ENCODE measurements around the gene ANXA9.

Gene ANXA9

DNA sequence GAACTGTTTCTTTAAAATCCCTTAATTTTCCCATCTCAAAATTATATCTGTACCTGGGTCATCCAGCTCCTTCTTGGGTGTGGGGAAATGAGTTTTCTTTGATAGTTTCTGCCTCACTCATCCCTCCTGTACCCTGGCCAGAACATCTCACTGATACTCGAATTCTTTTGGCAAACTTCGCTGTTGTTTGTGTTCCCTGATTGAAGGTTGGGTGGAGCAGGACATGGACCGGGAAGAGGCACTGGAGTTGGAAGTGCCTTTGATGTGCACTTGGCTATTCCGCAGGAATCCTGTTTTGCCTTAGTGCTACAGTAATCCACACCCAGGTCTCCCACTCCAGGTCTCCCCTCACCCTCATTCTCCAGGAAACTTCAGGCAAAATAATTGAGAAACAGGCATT lies 13.4 kb downstream of the ANXA9 start:
- TF ChIP-seq FOXM1 (IDR thresholded peaks at IDR 0.05; ENCODE audit: borderline replicate concordance, low read depth) (no peak), YY1 (IDR thresholded peaks at IDR 0.05; ENCODE audit: low read depth) (no peak), TAF1 (IDR thresholded peaks at IDR 0.05; ENCODE audit: low read depth) (no peak), NFIC (IDR thresholded peaks at IDR 0.05) (no peak)
- TF ChIP-seq, protein P1, sequence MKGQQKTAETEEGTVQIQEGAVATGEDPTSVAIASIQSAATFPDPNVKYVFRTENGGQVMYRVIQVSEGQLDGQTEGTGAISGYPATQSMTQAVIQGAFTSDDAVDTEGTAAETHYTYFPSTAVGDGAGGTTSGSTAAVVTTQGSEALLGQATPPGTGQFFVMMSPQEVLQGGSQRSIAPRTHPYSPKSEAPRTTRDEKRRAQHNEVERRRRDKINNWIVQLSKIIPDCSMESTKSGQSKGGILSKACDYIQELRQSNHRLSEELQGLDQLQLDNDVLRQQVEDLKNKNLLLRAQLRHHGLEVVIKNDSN (IDR thresholded peaks at IDR 0.05): no peak
- TF ChIP-seq, protein P2, sequence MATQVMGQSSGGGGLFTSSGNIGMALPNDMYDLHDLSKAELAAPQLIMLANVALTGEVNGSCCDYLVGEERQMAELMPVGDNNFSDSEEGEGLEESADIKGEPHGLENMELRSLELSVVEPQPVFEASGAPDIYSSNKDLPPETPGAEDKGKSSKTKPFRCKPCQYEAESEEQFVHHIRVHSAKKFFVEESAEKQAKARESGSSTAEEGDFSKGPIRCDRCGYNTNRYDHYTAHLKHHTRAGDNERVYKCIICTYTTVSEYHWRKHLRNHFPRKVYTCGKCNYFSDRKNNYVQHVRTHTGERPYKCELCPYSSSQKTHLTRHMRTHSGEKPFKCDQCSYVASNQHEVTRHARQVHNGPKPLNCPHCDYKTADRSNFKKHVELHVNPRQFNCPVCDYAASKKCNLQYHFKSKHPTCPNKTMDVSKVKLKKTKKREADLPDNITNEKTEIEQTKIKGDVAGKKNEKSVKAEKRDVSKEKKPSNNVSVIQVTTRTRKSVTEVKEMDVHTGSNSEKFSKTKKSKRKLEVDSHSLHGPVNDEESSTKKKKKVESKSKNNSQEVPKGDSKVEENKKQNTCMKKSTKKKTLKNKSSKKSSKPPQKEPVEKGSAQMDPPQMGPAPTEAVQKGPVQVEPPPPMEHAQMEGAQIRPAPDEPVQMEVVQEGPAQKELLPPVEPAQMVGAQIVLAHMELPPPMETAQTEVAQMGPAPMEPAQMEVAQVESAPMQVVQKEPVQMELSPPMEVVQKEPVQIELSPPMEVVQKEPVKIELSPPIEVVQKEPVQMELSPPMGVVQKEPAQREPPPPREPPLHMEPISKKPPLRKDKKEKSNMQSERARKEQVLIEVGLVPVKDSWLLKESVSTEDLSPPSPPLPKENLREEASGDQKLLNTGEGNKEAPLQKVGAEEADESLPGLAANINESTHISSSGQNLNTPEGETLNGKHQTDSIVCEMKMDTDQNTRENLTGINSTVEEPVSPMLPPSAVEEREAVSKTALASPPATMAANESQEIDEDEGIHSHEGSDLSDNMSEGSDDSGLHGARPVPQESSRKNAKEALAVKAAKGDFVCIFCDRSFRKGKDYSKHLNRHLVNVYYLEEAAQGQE (IDR thresholded peaks at IDR 0.05; ENCODE audit: low read depth): no peak

DNA sequence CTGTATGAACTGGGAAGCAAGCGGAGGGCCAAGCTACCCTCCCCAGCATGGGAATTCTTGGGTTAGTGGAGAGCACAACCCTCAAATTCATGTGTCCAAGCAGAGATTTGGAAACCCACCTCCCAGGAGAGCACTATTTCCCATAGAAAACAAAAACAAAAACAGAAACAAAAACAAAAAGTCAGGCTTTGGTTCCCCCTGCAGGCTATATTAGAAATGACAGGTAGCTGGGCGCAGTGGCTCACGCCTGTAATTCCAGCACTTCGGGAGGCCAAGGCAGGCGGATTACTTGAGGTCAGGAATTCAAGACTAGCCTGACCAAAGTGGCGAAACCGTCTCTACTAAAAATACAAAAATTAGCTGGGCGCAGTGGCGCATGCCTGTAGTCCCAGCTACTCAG lies 13.8 kb downstream of the ANXA9 start:
- TF ChIP-seq EGR1 (IDR thresholded peaks at IDR 0.05) (no peak), RAD21 (IDR thresholded peaks at IDR 0.05; ENCODE audit: low read depth) (peak; percentile 80), FOXM1 (IDR thresholded peaks at IDR 0.05; ENCODE audit: borderline replicate concordance, low read depth) (no peak)
- TF ChIP-seq, protein P1 (IDR thresholded peaks at IDR 0.05): no peak

DNA sequence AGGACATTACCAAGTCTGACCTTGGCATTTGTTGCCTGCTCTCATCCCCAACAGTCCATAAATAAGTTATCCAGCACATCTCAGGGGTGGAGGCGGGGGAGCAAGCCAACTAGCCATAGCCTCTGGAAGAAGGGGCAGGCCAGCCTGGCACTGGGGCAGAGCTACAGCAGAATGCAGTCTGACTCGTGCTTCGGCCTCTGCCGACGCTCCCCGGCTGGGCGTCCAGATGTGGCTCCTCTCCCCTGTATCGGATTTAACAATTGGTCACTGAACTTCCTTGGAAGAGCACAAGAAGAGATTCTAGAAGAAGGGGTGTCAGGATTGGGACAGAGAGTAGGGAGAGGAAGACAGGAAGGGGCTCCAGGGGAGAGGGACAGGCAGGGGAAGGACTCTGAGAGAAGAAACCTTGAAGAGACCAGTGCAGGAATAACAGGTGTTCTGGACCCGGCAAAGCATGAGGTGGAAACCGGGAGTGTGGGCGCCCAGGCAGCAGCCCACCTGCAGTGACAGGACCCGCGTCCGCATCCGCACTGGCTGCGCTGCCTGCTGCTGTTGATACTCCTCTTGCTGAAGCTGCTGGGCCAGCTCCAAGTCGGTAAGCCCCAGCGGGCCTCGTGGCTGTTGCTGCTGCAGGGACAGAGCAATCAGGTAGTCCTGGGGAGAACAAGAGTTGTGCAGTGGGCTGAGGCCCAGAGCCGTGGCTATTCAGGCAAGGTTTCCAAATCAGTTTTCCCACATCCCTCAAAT lies 15.2 kb downstream of the ANXA9 start:
- no peak for TF ChIP-seq TCF12 (IDR thresholded peaks at IDR 0.05; ENCODE audit: low read depth)
- TF ChIP-seq TEAD4 (IDR thresholded peaks at IDR 0.05): no peak
- TF ChIP-seq, protein P3, sequence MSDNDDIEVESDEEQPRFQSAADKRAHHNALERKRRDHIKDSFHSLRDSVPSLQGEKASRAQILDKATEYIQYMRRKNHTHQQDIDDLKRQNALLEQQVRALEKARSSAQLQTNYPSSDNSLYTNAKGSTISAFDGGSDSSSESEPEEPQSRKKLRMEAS (IDR thresholded peaks at IDR 0.05): no peak
- TF ChIP-seq ZBTB7A (IDR thresholded peaks at IDR 0.05; ENCODE audit: low read depth): no peak
- no peak for TF ChIP-seq FOXM1 (IDR thresholded peaks at IDR 0.05; ENCODE audit: borderline replicate concordance, low read depth)
- no peak for TF ChIP-seq NFIC (IDR thresholded peaks at IDR 0.05)
- no peak for TF ChIP-seq RAD21 (IDR thresholded peaks at IDR 0.05; ENCODE audit: low read depth)
- TF ChIP-seq CREB1 (IDR thresholded peaks at IDR 0.05; ENCODE audit: low read depth): no peak
- TF ChIP-seq TAF1 (IDR thresholded peaks at IDR 0.05; ENCODE audit: low read depth): no peak
- TF ChIP-seq, protein P2 (IDR thresholded peaks at IDR 0.05; ENCODE audit: low read depth): no peak
- TF ChIP-seq EP300 (IDR thresholded peaks at IDR 0.05; ENCODE audit: borderline replicate concordance): no peak

DNA sequence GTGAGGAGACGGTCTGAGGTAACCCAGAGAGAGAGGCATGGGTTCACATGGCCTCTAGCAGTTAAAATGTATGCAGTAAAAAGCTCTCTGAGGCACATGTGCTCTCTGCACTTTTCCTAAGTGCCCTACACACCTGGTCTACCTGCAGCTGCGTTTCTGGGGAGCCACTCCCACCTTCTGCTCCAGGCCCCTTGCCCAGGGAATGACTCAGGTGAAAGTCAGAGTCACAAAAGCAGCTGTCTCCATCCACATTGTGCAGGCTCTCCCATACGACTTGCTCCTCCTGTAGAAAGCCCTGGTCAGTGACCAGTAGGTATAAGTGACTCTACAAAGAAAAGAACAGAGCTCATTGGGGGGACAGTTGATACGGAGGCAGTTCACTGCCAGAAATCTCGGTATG lies 15.9 kb downstream of the ANXA9 start:
- TF ChIP-seq CEBPB (IDR thresholded peaks at IDR 0.05): no peak
- TF ChIP-seq YY1 (IDR thresholded peaks at IDR 0.05; ENCODE audit: low read depth): no peak

DNA sequence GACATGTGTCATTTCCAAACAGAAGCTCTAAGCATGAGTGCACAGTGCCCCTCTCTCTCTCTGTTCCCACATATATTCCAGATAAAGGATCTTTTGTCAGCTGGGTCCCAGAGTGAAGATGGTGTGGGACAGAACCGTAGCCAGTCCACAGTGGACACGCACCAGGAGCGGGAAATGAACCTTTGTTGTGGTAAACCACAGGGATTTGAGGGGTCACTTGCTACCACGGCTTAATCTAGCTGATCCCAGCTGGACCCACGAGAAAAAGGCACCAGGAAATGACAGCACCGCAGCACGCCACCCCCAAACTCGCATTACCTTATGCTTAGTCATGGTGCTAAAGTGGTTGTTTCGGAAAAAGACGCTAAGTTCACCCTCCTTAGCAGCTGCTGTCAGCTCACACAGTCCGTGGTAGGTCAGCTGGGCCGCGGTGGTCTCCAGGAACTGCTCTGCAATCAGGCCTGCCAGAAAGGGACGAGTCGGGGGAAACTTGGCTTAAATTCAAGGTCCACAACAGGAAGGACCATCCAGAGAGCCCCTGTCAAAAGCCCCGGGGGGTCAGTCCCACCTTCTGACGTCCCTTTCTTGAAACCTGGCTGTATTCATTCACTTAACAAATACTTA lies 17.1 kb downstream of the ANXA9 start:
- TF ChIP-seq, protein P1 (IDR thresholded peaks at IDR 0.05): no peak
- TF ChIP-seq, protein P2 (IDR thresholded peaks at IDR 0.05; ENCODE audit: low read depth): no peak
